Right atrium auricular region (tissue), 2 donors: ENCODE data around the gene MDC1. TPM values are rescaled to one million over a fixed set of nuclear protein-coding genes. Genes with fewer than 3 reads are reported as not detected.

Experiments
- DNase-seq: peaks from one replicate; pipeline ENCODE4 v3.0.0-alpha.2; 2019; ENCODE audit warnings: low spot score
- H3K27ac ChIP-seq, 2 donors: fragments of 200-600 bp; sonication (generic); 1 replicate in 1 of 2; 2 replicates in 1 of 2; pipeline ENCODE4 v1.5.1; 2016 to 2019
- H3K27me3 ChIP-seq, 2 donors: fragments of 200-600 bp; sonication (generic); one replicate each; pipeline versions ENCODE4 v1.5.1 to v1.6.0; 2017 to 2019
- H3K36me3 ChIP-seq: fragments of 200-600 bp; sonication (generic); one replicate; pipeline ENCODE4 v1.5.1; 2016
- H3K4me1 ChIP-seq, 2 donors: fragments of 200-600 bp; sonication (generic); one replicate each; pipeline versions ENCODE4 v1.5.1 to v1.6.0; 2017 to 2019
- H3K4me3 ChIP-seq, 2 donors: fragments of 200-600 bp; sonication (generic); 1 replicate in 1 of 2; 2 replicates in 1 of 2; pipeline ENCODE4 v1.5.1; 2017 to 2019; ENCODE audit warnings: mild to moderate bottlenecking in 1 of 2, moderate library complexity in 1 of 2
- H3K9me3 ChIP-seq, 2 donors: fragments of 200-600 bp; sonication (generic); one replicate each; pipeline ENCODE4 v1.5.1; 2019
- total RNA-seq, 2 donors: library from RNA; depleted of rRNA; stranded (reverse); fragments of >200 nt; gene quantifications; one replicate each; pipeline ENCODE4 v1.1.0, GENCODE V29; 2016
- TF ChIP-seq, protein P1 (sequence below), 2 donors: fragments of 200-600 bp; sonication (generic); IDR thresholded peaks; one replicate each; pipeline ENCODE4 v1.5.1; 2019; ENCODE audit warnings: antibody characterized with exemption in 2 of 2

Gene MDC1
- total RNA-seq, 2 donors from 2014 or later, result 6.7 to 12.3 TPM

DNA sequence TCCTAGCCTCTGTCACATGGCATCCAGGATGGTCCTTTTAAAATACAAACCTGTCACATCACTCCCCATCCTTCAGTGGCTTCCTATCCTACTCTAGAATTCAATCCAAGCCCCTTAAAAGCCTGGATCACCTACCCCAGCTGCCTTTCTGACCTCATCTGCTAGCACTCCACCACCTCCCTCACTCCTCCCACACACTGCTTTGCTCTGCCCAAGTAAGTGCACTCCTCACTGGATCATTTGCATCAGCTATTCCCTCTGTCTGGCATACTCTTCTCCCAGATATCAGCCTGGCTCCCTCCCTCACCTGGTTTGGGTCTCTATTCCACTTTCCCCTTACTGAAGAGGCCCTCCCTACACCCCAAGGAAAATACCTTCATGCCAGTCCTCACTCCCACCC is 59.6 kb downstream of the MDC1 start:
- no peak for DNase-seq
- H3K4me1 ChIP-seq, result no peaks in the 10 kb centered on the region
- H3K27me3 ChIP-seq, result no peaks in the 10 kb centered on the region
- TF ChIP-seq, protein P1, sequence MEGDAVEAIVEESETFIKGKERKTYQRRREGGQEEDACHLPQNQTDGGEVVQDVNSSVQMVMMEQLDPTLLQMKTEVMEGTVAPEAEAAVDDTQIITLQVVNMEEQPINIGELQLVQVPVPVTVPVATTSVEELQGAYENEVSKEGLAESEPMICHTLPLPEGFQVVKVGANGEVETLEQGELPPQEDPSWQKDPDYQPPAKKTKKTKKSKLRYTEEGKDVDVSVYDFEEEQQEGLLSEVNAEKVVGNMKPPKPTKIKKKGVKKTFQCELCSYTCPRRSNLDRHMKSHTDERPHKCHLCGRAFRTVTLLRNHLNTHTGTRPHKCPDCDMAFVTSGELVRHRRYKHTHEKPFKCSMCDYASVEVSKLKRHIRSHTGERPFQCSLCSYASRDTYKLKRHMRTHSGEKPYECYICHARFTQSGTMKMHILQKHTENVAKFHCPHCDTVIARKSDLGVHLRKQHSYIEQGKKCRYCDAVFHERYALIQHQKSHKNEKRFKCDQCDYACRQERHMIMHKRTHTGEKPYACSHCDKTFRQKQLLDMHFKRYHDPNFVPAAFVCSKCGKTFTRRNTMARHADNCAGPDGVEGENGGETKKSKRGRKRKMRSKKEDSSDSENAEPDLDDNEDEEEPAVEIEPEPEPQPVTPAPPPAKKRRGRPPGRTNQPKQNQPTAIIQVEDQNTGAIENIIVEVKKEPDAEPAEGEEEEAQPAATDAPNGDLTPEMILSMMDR (IDR thresholded peaks at IDR 0.05), result no peak
- no peaks in the 10 kb centered on the region for H3K9me3 ChIP-seq
- H3K4me3 ChIP-seq, result no peak overlapping the region
- H3K36me3 ChIP-seq, result peaks cover 97% of the 10 kb centered on the region
- no peak overlapping the region for H3K27ac ChIP-seq

DNA sequence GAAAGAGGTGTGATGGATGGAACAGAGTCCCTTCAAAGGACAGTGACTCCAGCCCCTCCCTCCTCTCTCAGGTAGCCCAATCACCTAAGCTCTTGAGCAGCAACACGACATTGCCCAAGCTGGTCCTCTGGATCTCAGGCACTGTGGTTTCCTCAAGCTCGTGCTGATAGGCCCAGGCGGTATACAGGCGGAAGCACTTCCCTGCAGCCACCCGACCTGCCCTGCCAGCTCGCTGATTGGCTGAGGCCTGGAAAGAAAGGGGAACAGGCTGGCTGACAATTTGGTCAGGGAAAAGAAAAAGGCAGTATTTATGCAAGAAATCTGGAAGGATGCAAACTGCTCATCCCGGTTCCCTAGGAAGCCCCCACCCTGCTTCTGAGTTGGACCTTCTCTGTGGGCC is 60.6 kb downstream of the MDC1 start:
- Histone ChIP-seq H3K4me3 (no peak overlapping the region), H3K27me3 (no peaks in the 10 kb centered on the region), H3K27ac (no peak overlapping the region), H3K9me3 (no peaks in the 10 kb centered on the region), H3K36me3 (peaks cover 97% of the 10 kb centered on the region), H3K4me1 (no peaks in the 10 kb centered on the region)
- no peak for DNase-seq
- TF ChIP-seq, protein P1 (IDR thresholded peaks at IDR 0.05), result no peak

DNA sequence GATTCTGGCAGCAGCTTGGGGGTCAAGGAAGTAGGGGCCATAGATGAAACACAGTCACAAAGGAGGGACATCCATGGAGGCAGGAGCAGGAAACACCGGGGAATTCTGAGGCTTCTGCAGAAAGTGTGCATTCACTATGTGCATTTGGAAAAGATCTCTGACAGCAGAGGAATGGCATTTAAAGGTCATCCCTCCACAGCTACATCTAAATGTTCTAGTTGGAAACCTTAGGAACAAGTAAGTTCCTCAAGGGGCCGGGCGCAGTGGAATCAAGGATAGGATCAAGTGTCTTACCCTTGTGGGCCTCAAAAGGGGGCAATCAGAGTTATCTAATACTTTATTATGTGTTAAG is 61.4 kb downstream of the MDC1 start:
- H3K36me3 ChIP-seq, result peaks cover 98% of the 10 kb centered on the region
- H3K27me3 ChIP-seq, result no peaks in the 10 kb centered on the region
- no peak overlapping the region for H3K4me3 ChIP-seq
- TF ChIP-seq, protein P1 (IDR thresholded peaks at IDR 0.05), result no peak
- DNase-seq, result no peak
- H3K9me3 ChIP-seq, result no peaks in the 10 kb centered on the region
- H3K27ac ChIP-seq, result no peak overlapping the region
- H3K4me1 ChIP-seq, result no peaks in the 10 kb centered on the region

DNA sequence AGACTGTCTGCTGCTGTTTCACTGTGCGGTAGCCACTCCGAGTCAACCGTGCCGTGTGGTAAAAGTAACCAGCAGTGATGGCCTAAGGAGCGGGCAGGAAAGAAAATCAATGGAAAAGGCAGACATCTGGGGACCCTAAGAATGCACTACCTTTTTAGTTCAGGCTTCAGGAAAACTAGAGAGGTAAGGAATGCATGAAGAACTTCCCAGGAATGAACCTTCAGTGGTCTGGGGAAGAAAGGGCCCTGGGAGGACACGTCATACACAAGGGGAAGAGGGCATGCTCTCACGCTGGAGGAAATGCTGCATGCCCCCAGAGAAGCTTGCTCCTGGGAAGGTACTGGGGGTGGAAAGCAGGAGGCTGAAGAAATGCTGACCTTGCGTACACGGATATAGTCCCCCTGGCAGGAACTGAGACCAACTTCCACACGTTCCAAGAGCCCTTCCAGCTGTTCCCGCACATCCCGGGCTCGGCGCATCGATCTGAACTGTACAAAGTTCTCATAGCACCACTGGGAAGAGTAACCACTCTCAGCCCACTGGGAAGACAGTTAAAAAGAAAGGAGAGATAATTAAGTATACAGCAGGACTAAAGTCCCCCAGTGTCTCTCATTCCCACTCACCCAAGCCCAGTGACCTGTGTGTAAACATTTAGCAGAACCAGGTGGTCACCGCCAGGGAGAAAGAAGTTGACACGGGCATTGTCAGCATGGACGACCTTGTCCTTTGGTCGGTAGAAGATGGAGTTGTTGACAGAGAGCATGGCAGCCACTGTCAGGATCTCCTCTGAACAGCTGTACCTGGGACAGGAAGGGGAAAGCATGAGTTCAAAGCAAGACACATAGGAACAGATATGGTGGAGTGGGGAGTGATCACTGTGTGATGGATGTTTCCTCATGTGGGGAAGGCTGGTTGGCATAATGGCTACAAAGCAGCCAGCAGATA is 62.0 kb downstream of the MDC1 start:
- Histone ChIP-seq H3K27ac (no peak overlapping the region), H3K9me3 (no peaks in the 10 kb centered on the region), H3K4me1 (no peaks in the 10 kb centered on the region), H3K27me3 (no peaks in the 10 kb centered on the region), H3K36me3 (peaks cover 91% of the 10 kb centered on the region), H3K4me3 (no peak overlapping the region)
- DNase-seq, result no peak
- TF ChIP-seq, protein P1 (IDR thresholded peaks at IDR 0.05), result no peak

DNA sequence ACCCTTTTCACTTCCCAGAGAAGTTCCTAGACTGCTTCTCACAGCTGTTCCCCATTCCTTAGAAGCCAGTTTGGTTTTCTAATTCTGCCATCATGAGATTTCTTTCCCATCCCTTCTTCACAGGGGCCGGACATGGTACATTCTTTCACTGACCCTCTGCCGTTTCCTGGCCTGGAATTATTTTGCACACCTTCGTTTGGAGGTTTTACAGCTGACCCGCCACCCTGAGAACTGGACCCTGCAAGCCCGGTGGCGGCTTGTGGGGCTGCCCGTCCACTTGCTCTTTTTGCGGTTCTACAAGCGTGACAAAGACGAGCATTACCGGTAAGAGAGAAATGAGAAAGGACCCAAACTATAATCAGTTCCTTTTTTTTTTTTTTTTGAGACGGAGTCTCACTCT is 65.9 kb downstream of the MDC1 start:
- Histone ChIP-seq H3K27ac (no peak overlapping the region), H3K9me3 (no peaks in the 10 kb centered on the region), H3K36me3 (peaks cover 54% of the 10 kb centered on the region), H3K27me3 (no peaks in the 10 kb centered on the region), H3K4me3 (no peak overlapping the region), H3K4me1 (peaks cover 0 to 18% of the 10 kb centered on the region in 2 donors)
- no peak for DNase-seq
- TF ChIP-seq, protein P1 (IDR thresholded peaks at IDR 0.05), result no peak

Other genes starting within 250 kb of the MDC1 start
- 100 to 1,000 TPM; 216 to 400 TPM for gene HLA-E, start 227.8 kb downstream of the MDC1 start, total RNA-seq
- gene GNL1, start 160.8 kb downstream of the MDC1 start, total RNA-seq, result 10 to 100 TPM in 1 of 2 donors, 1 to 10 TPM in 1; 7.9 to 16.4 TPM
- gene PRR3, start 160.0 kb downstream of the MDC1 start, total RNA-seq, result 1 to 10 TPM; 2.3 to 3.7 TPM
- 10 to 100 TPM; 33.9 to 41.3 TPM for gene ABCF1, start 145.8 kb downstream of the MDC1 start, total RNA-seq
- gene PPP1R10, start 100.0 kb downstream of the MDC1 start, total RNA-seq, result 10 to 100 TPM; 18.4 to 20.6 TPM
- gene MRPS18B, start 99.4 kb downstream of the MDC1 start, total RNA-seq, result 10 to 100 TPM; 65.6 to 87.7 TPM
- 1 to 10 TPM; 1.6 to 1.8 TPM for gene ATAT1, start 90.4 kb downstream of the MDC1 start, total RNA-seq
- 10 to 100 TPM; 28.3 to 29.4 TPM for gene C6orf136, start 70.1 kb downstream of the MDC1 start, total RNA-seq
- gene DHX16, start 44.3 kb downstream of the MDC1 start, total RNA-seq, result 10 to 100 TPM; 13.7 to 23.6 TPM
- 10 to 100 TPM; 17.5 to 33.2 TPM for gene PPP1R18, start 30.6 kb downstream of the MDC1 start, total RNA-seq
- gene NRM, start 26.3 kb downstream of the MDC1 start, total RNA-seq, result 1 to 10 TPM; 2.2 to 4.2 TPM
- 100 to 1,000 TPM; 121 to 236 TPM for gene TUBB, start 3.1 kb upstream of the MDC1 start, total RNA-seq
- gene FLOT1, start 25.4 kb upstream of the MDC1 start, total RNA-seq, result 100 to 1,000 TPM; 157 to 167 TPM
- 100 to 1,000 TPM in 1 of 2 donors, 10 to 100 TPM in 1; 43.6 to 144 TPM for gene IER3, start 27.3 kb upstream of the MDC1 start, total RNA-seq
- 100 to 1,000 TPM in 1 of 2 donors, 10 to 100 TPM in 1; 61.7 to 106 TPM for gene DDR1, start 167.2 kb upstream of the MDC1 start, total RNA-seq
- 1 to 10 TPM; 3.6 to 4.0 TPM for gene GTF2H4, start 190.9 kb upstream of the MDC1 start, total RNA-seq
- gene VARS2, start 197.0 kb upstream of the MDC1 start, total RNA-seq, result 10 to 100 TPM; 12.1 to 13.6 TPM
- gene SFTA2, start 214.9 kb upstream of the MDC1 start, total RNA-seq, result not detected
- gene MUCL3, start 223.7 kb upstream of the MDC1 start, total RNA-seq, result not detected